Measurements from ENCODE around the gene ATOSA.

Gene ATOSA, protein sequence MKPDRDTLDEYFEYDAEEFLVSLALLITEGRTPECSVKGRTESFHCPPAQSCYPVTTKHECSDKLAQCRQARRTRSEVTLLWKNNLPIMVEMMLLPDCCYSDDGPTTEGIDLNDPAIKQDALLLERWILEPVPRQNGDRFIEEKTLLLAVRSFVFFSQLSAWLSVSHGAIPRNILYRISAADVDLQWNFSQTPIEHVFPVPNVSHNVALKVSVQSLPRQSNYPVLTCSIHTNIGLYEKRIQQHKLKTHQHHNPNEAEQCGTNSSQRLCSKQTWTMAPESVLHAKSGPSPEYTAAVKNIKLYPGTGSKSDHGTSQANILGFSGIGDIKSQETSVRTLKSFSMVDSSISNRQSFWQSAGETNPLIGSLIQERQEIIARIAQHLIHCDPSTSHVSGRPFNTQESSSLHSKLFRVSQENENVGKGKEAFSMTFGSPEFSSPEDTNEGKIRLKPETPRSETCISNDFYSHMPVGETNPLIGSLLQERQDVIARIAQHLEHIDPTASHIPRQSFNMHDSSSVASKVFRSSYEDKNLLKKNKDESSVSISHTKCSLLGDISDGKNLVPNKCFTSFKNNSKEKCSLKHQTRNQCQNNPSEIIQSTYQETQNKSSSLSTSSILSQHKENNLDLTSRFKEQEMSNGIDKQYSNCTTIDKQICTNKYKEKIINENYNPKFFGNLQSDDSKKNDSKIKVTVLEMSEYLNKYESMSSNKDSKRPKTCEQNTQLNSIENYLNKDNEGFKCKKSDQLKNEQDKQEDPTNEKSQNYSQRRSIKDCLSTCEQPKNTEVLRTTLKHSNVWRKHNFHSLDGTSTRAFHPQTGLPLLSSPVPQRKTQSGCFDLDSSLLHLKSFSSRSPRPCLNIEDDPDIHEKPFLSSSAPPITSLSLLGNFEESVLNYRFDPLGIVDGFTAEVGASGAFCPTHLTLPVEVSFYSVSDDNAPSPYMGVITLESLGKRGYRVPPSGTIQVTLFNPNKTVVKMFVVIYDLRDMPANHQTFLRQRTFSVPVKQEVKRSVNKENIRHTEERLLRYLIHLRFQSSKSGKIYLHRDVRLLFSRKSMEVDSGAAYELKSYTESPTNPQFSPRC

DNA sequence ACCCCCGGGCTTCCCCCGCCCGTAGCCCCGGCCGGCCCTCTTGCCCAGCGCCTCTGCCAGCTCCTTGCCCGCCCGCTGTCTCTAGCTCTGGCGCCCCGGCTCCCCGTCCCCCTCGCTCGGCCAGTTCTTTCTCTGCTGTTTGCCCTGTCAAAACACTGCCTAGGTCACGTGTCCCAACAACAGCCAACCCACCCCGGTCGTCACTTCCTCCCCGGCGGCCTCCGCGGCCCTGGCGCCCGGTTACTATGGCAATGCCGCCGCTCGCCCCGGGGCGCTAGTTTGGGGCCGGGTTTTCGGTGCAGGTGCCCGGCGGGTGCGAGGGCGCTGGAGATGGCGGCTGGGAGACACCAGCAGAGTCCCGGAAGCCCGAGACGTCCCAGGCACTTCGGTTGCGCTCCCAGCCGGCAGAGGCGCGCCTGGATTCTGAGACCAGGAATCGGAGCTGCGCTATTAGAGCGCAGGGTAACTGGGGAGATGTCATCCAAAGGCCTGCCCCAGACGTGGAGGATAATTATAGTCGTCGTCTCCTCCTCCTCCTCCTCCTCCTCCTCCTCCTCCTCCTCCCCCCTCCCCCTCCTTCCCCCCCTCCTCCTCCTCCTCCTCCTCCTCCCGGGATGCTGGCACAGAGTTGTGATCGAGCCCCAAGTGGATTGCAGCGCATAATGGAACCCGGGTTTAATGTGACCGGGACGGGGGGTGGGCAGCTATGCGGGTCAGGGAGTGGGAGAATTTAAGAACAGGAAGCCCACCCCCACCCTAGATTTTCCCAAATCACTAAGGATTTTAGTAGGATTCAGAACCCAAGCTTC, at the start of gene ATOSA:
ATOSA (minus strand) TSS at position 157 of the 809 bp plus-strand sequence. CDS start 1,367 bp downstream, outside the sequence.
- TF ChIP-seq TAF1 (IDR thresholded peaks at IDR 0.05; ENCODE audit: low read depth): no peak
- TF ChIP-seq TEAD4 (IDR thresholded peaks at IDR 0.05): peak; percentile 12; the same call in 1 of the 2 replicates
- TF ChIP-seq, protein P1, sequence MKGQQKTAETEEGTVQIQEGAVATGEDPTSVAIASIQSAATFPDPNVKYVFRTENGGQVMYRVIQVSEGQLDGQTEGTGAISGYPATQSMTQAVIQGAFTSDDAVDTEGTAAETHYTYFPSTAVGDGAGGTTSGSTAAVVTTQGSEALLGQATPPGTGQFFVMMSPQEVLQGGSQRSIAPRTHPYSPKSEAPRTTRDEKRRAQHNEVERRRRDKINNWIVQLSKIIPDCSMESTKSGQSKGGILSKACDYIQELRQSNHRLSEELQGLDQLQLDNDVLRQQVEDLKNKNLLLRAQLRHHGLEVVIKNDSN (IDR thresholded peaks at IDR 0.05): peak; percentile 98
- TF ChIP-seq NFIC (IDR thresholded peaks at IDR 0.05): no peak
- 0 out of 2 replicates have a peak, but pooled peaks have one; percentile 14 for TF ChIP-seq TCF12 (IDR thresholded peaks at IDR 0.05; ENCODE audit: low read depth)
- TF ChIP-seq, protein P2, sequence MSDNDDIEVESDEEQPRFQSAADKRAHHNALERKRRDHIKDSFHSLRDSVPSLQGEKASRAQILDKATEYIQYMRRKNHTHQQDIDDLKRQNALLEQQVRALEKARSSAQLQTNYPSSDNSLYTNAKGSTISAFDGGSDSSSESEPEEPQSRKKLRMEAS (IDR thresholded peaks at IDR 0.05): peak; percentile 72; the same call in 1 of the 2 replicates
- TF ChIP-seq EGR1 (IDR thresholded peaks at IDR 0.05): no peak
- no peak for TF ChIP-seq FOXM1 (IDR thresholded peaks at IDR 0.05; ENCODE audit: borderline replicate concordance, low read depth)
- 0 out of 2 replicates have a peak, but pooled peaks have one; percentile 9 for TF ChIP-seq YY1 (IDR thresholded peaks at IDR 0.05; ENCODE audit: low read depth)
- no peak for TF ChIP-seq EP300 (IDR thresholded peaks at IDR 0.05; ENCODE audit: borderline replicate concordance)
- TF ChIP-seq, protein P3, sequence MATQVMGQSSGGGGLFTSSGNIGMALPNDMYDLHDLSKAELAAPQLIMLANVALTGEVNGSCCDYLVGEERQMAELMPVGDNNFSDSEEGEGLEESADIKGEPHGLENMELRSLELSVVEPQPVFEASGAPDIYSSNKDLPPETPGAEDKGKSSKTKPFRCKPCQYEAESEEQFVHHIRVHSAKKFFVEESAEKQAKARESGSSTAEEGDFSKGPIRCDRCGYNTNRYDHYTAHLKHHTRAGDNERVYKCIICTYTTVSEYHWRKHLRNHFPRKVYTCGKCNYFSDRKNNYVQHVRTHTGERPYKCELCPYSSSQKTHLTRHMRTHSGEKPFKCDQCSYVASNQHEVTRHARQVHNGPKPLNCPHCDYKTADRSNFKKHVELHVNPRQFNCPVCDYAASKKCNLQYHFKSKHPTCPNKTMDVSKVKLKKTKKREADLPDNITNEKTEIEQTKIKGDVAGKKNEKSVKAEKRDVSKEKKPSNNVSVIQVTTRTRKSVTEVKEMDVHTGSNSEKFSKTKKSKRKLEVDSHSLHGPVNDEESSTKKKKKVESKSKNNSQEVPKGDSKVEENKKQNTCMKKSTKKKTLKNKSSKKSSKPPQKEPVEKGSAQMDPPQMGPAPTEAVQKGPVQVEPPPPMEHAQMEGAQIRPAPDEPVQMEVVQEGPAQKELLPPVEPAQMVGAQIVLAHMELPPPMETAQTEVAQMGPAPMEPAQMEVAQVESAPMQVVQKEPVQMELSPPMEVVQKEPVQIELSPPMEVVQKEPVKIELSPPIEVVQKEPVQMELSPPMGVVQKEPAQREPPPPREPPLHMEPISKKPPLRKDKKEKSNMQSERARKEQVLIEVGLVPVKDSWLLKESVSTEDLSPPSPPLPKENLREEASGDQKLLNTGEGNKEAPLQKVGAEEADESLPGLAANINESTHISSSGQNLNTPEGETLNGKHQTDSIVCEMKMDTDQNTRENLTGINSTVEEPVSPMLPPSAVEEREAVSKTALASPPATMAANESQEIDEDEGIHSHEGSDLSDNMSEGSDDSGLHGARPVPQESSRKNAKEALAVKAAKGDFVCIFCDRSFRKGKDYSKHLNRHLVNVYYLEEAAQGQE (IDR thresholded peaks at IDR 0.05; ENCODE audit: low read depth): no peak
- no peak for TF ChIP-seq ZBTB7A (IDR thresholded peaks at IDR 0.05; ENCODE audit: low read depth)
- no peak for TF ChIP-seq CEBPB (IDR thresholded peaks at IDR 0.05)
- no peak for TF ChIP-seq RAD21 (IDR thresholded peaks at IDR 0.05; ENCODE audit: low read depth)
- peak; percentile 74 for TF ChIP-seq CREB1 (IDR thresholded peaks at IDR 0.05; ENCODE audit: low read depth)

DNA sequence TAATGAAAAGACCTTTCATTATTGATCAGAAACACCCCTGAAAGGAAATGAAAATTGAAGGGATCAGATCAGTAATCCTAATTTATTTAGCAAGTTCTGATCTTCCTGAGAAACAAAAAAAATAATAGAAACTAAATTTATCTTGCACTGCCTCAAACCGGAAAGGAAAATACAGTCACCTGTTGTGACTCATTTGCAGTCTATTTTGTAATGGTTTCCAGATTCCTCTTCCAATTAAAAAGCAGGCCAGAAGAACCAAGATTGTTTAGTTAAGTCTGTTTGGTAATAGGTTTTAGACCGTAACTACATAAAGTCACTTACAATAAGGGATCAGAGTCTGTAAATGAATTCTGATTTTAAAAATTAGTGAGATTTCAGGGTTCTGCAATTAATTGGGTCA, 49.7 kb upstream of the ATOSA start:
- TF ChIP-seq CREB1 (IDR thresholded peaks at IDR 0.05; ENCODE audit: low read depth) (no peak), TCF12 (IDR thresholded peaks at IDR 0.05; ENCODE audit: low read depth) (no peak), CEBPB (IDR thresholded peaks at IDR 0.05) (no peak), NFIC (IDR thresholded peaks at IDR 0.05) (no peak), TAF1 (IDR thresholded peaks at IDR 0.05; ENCODE audit: low read depth) (no peak), EP300 (IDR thresholded peaks at IDR 0.05; ENCODE audit: borderline replicate concordance) (no peak), YY1 (IDR thresholded peaks at IDR 0.05; ENCODE audit: low read depth) (no peak), ZBTB7A (IDR thresholded peaks at IDR 0.05; ENCODE audit: low read depth) (no peak), TEAD4 (IDR thresholded peaks at IDR 0.05) (no peak), FOXM1 (IDR thresholded peaks at IDR 0.05; ENCODE audit: borderline replicate concordance, low read depth) (no peak), EGR1 (IDR thresholded peaks at IDR 0.05) (no peak), RAD21 (IDR thresholded peaks at IDR 0.05; ENCODE audit: low read depth) (no peak)
- TF ChIP-seq, protein P2 (IDR thresholded peaks at IDR 0.05): no peak
- TF ChIP-seq, protein P3 (IDR thresholded peaks at IDR 0.05; ENCODE audit: low read depth): no peak

DNA sequence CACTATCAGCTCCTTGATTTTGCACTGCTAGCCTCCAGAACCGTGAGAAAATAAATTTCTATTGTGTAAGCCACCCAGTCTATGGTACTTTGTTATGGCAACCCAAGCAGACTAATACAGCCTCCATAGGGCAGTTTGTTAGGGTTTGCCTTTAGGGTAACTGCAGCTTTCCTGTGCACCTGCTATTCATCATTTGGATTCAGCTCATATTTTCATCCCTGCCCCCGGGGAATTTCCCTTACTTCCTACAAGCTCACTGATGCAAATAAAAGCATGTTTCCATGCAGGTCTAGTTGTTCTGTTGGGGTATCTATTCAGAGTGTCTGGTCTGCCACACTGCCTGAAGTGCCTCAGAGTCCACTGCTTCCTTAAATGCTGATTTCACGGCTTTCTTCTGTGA, 48.6 kb upstream of the ATOSA start:
- no peak for TF ChIP-seq TEAD4 (IDR thresholded peaks at IDR 0.05)
- no peak for TF ChIP-seq CEBPB (IDR thresholded peaks at IDR 0.05)
- no peak for TF ChIP-seq EGR1 (IDR thresholded peaks at IDR 0.05)

DNA sequence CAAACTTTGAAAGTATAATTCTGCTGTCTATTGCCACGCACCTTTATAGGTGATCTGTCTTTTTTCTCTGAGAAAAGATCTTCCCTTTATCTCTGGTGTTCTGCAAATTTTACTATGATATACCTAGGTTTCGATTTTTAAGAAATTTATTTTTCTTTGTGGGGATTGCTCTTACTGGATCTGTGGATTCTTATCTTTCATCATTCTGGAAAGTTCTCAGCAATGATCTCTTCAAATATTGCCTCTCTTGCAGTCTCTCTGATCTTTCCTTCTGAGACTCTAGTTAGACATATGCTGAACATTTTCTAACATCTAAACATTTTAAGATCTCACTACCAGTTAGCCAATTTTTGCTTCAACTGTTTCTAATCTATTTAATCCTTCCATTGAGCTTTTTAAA, 47.0 kb upstream of the ATOSA start:
- no peak for TF ChIP-seq TEAD4 (IDR thresholded peaks at IDR 0.05)
- no peak for TF ChIP-seq EP300 (IDR thresholded peaks at IDR 0.05; ENCODE audit: borderline replicate concordance)
- TF ChIP-seq NFIC (IDR thresholded peaks at IDR 0.05): no peak
- TF ChIP-seq EGR1 (IDR thresholded peaks at IDR 0.05): no peak
- TF ChIP-seq CREB1 (IDR thresholded peaks at IDR 0.05; ENCODE audit: low read depth): no peak
- TF ChIP-seq, protein P3 (IDR thresholded peaks at IDR 0.05; ENCODE audit: low read depth): no peak
- no peak for TF ChIP-seq YY1 (IDR thresholded peaks at IDR 0.05; ENCODE audit: low read depth)
- TF ChIP-seq TAF1 (IDR thresholded peaks at IDR 0.05; ENCODE audit: low read depth): no peak
- TF ChIP-seq, protein P2 (IDR thresholded peaks at IDR 0.05): no peak
- no peak for TF ChIP-seq TCF12 (IDR thresholded peaks at IDR 0.05; ENCODE audit: low read depth)
- no peak for TF ChIP-seq FOXM1 (IDR thresholded peaks at IDR 0.05; ENCODE audit: borderline replicate concordance, low read depth)
- TF ChIP-seq ZBTB7A (IDR thresholded peaks at IDR 0.05; ENCODE audit: low read depth): no peak
- TF ChIP-seq, protein P1 (IDR thresholded peaks at IDR 0.05): no peak
- no peak for TF ChIP-seq CEBPB (IDR thresholded peaks at IDR 0.05)
- TF ChIP-seq RAD21 (IDR thresholded peaks at IDR 0.05; ENCODE audit: low read depth): no peak
